Endothelial cell of umbilical vein (primary cell): ENCODE results near the gene RLN3.

Experiments used
- CTCF ChIP-seq, 2 donors: IDR thresholded peaks; 1 replicate in 1 of 2; 2 replicates in 1 of 2; pipeline ENCODE4 v1.5.1; 2011; ENCODE audit warnings: low read length in 2 of 2, mild to moderate bottlenecking in 2 of 2, moderate library complexity in 2 of 2, control low read depth in 1 of 2, inconsistent platforms in 1 of 2, low read depth in 1 of 2; ENCODE audit not compliant: insufficient read depth in 1 of 2; ENCODE audit errors: extremely low read depth in 1 of 2
- EZH2 ChIP-seq: IDR thresholded peaks from 2 replicates; pipeline ENCODE4 v1.6.1; 2012; ENCODE audit warnings: borderline replicate concordance, low read depth, mild to moderate bottlenecking, moderate library complexity, low read length, inconsistent platforms; ENCODE audit not compliant: severe bottlenecking
- FOS ChIP-seq: IDR thresholded peaks from 2 replicates; pipeline ENCODE4 v1.6.1; 2011; ENCODE audit warnings: mild to moderate bottlenecking, low read length, moderate library complexity, borderline replicate concordance; ENCODE audit not compliant: insufficient read depth
- JUN ChIP-seq: IDR thresholded peaks from 2 replicates; pipeline ENCODE4 v1.6.1; 2011; ENCODE audit warnings: borderline replicate concordance, low read depth; ENCODE audit not compliant: insufficient read length, insufficient read depth
- MAX ChIP-seq: IDR thresholded peaks from 2 replicates; pipeline ENCODE4 v1.6.1; 2011; ENCODE audit not compliant: insufficient read depth, insufficient read length
- MYC ChIP-seq: IDR thresholded peaks from one replicate; pipeline ENCODE4 v1.6.1; 2011; ENCODE audit warnings: mild to moderate bottlenecking, low read depth, low read length
- POLR2A ChIP-seq: IDR thresholded peaks from 2 replicates; pipeline ENCODE4 v1.6.1; 2012; ENCODE audit warnings: low read depth, mild to moderate bottlenecking, control low read depth, low read length
- POLR2AphosphoS5 ChIP-seq: IDR thresholded peaks from 2 replicates; pipeline ENCODE4 v1.6.1; 2012; ENCODE audit warnings: low read depth, mild to moderate bottlenecking, control low read depth, low read length, moderate library complexity; ENCODE audit not compliant: insufficient read depth

- no peak for TF ChIP-seq CTCF (IDR thresholded peaks at IDR 0.05; ENCODE audit: extremely low read depth in 1 of 2, insufficient read depth in 1 of 2, low read depth in 1 of 2, low read length in 2 of 2)
- TF ChIP-seq POLR2A = no peak
- no peak for TF ChIP-seq POLR2AphosphoS5
- no peak for TF ChIP-seq JUN
- no peak for TF ChIP-seq MYC
- TF ChIP-seq MAX = no peak
- TF ChIP-seq EZH2 = no peak
- TF ChIP-seq FOS = no peak
Observed at GRCh38 chr19:14028901-14029300, 953 bp downstream of the RLN3 start.
